K562 (cell line): ENCODE measurements around the gene PGLYRP4. TPM values are rescaled to one million over a fixed set of nuclear protein-coding genes. Genes with fewer than 3 reads are reported as not detected.

Experiments
- ATAC-seq: fragments of 200-7000 bp; cut with Tn5 transposase; 3 replicates; pipeline ENCODE4 v1.9.1; 2020; ENCODE audit warnings: moderate library complexity
- BruUV-seq: library from RNA; stranded (reverse); fragments of 400-500 nt; replicated peaks from 2 replicates; lab custom pipeline; 2021; lab: Mats Ljungman, UMichigan
- CTCF ChIA-PET: fragments of 300-600 bp; formaldehyde crosslinking; extraction: SDS; loops from one replicate; lab custom pipeline; 2021; ENCODE audit warnings: low intra/inter-chr PET ratio; lab: Yijun Ruan, JAX
- POLR2A ChIA-PET: fragments of 300-600, 350-650 bp; sonication (Branson Sonifier 250); formaldehyde crosslinking; extraction: SDS; loops from one replicate; lab custom pipeline; 2021; ENCODE audit warnings: antibody characterized with exemption, inconsistent platforms; lab: Yijun Ruan, JAX
- DNase-seq, 4 experiments: peaks; one replicate each; pipeline versions ENCODE4 v3.0.0 to v3.0.0-alpha.2; 2011 to 2018; ENCODE audit warnings: low spot score in 3 of 4, mixed read lengths in 3 of 4; ENCODE audit errors: extremely low read depth in 1 of 4
- FAIRE-seq: peaks from 2 replicates; lab custom pipeline; 2011; peaks lifted over from hg19 to GRCh38; lab: Jason Lieb, UNC
- H2AFZ ChIP-seq: 2 replicates; pipeline ENCODE4 v1.6.0; 2011; ENCODE audit warnings: low read depth, low read length, control low read depth, inconsistent platforms
- H3K27ac ChIP-seq: fragments of 200-600 bp; 3 replicates; pipeline ENCODE4 v1.8.0; 2011; ENCODE audit warnings: low read depth, mild to moderate bottlenecking, control low read depth, inconsistent platforms, low read length, moderate library complexity, mixed read lengths; ENCODE audit errors: extremely low read depth
- H3K27me3 ChIP-seq, 2 experiments: fragments of 300-600 bp in 1 of 2; 2 replicates in 1 of 2; 3 replicates in 1 of 2; pipeline versions ENCODE4 v1.6.0 to v1.8.0; 2011; ENCODE audit warnings: inconsistent platforms in 2 of 2, low read length in 2 of 2, mild to moderate bottlenecking in 1 of 2, mixed read lengths in 1 of 2, moderate library complexity in 1 of 2; ENCODE audit not compliant: control insufficient read depth in 2 of 2, insufficient read depth in 2 of 2
- H3K36me3 ChIP-seq: fragments of 300-600 bp; 3 replicates; pipeline ENCODE4 v1.8.0; 2011; ENCODE audit warnings: mild to moderate bottlenecking, low read length, inconsistent platforms; ENCODE audit not compliant: control insufficient read depth, insufficient read depth
- H3K4me1 ChIP-seq, 2 experiments: fragments of 200-600 bp in 1 of 2; replicated peaks in 1 of 2; 2 replicates in 1 of 2; 3 replicates in 1 of 2; pipeline versions ENCODE4 v1.5.1 to v1.8.0; 2011; ENCODE audit warnings: inconsistent platforms in 2 of 2, low read length in 2 of 2, mild to moderate bottlenecking in 1 of 2, mixed read lengths in 1 of 2, moderate library complexity in 1 of 2; ENCODE audit not compliant: control insufficient read depth in 2 of 2, insufficient read depth in 2 of 2
- H3K4me2 ChIP-seq: 2 replicates; pipeline ENCODE4 v1.6.1; 2011; ENCODE audit warnings: low read length, control low read depth, inconsistent platforms, mixed read lengths; ENCODE audit not compliant: insufficient read depth
- H3K4me3 ChIP-seq: fragments of 200-600 bp; sonication (generic), shearing (Covaris generic); 2 replicates; pipeline ENCODE4 v1.5.1; 2016; ENCODE audit warnings: control low read depth, inconsistent platforms
- H3K79me2 ChIP-seq: fragments of 200-600 bp; 3 replicates; pipeline ENCODE4 v1.8.0; 2011; ENCODE audit warnings: low read length, inconsistent platforms; ENCODE audit not compliant: control insufficient read depth, insufficient read depth
- H3K9ac ChIP-seq, 2 experiments: 2 replicates each; pipeline versions ENCODE4 v1.6.0 to v1.6.1; 2011; ENCODE audit warnings: low read depth in 2 of 2, low read length in 2 of 2, control low read depth in 1 of 2, inconsistent platforms in 1 of 2, mild to moderate bottlenecking in 1 of 2, mixed read lengths in 1 of 2; ENCODE audit not compliant: insufficient read depth in 1 of 2
- H3K9me1 ChIP-seq: one replicate; pipeline ENCODE4 v1.6.0; 2011; ENCODE audit warnings: inconsistent platforms, mild to moderate bottlenecking, low read length, moderate library complexity; ENCODE audit not compliant: control insufficient read depth, insufficient read depth
- H3K9me3 ChIP-seq: replicated peaks from 2 replicates; pipeline ENCODE4 v1.5.1; 2011; ENCODE audit warnings: low read depth, low read length, inconsistent platforms; ENCODE audit not compliant: control insufficient read depth, insufficient read depth
- H4K20me1 ChIP-seq: replicated peaks from 2 replicates; pipeline ENCODE4 v1.6.1; 2011; ENCODE audit warnings: low read length, inconsistent platforms, mixed read lengths; ENCODE audit not compliant: control insufficient read depth, insufficient read depth
- ADNP ChIP-seq: fragments of 200-800 bp; sonication (Bioruptor generic); IDR thresholded peaks from 2 replicates; pipeline ENCODE4 v1.6.1; 2016; ENCODE audit warnings: missing genetic modification characterization, missing compliant biosample characterization
- BRD9 ChIP-seq: fragments of 450-650 bp; IDR thresholded peaks from 2 replicates; pipeline ENCODE4 v1.6.1; 2018; ENCODE audit warnings: low read depth; ENCODE audit not compliant: partially characterized antibody
- CHD2 ChIP-seq: IDR thresholded peaks from 2 replicates; pipeline ENCODE4 v1.6.1; 2011; ENCODE audit warnings: low read depth, low read length
- DDX20 ChIP-seq: fragments of 450-650 bp; IDR thresholded peaks from 2 replicates; pipeline ENCODE4 v1.6.1; 2016; ENCODE audit warnings: missing genetic modification characterization, low read depth, mild to moderate bottlenecking, missing compliant biosample characterization, moderate library complexity
- KLF1 ChIP-seq: fragments of 450-650 bp; IDR thresholded peaks from 2 replicates; pipeline ENCODE4 v1.6.1; 2016; ENCODE audit warnings: missing genetic modification characterization, missing compliant biosample characterization
- KLF10 ChIP-seq: fragments of 250-450 bp; sonication (Bioruptor Pico); IDR thresholded peaks from 2 replicates; pipeline ENCODE4 v1.6.1; 2021; ENCODE audit warnings: matching md5 sums
- MCM2 ChIP-seq: fragments of 450-650 bp; IDR thresholded peaks from 2 replicates; pipeline ENCODE4 v1.6.1; 2017; ENCODE audit warnings: low read depth, mild to moderate bottlenecking
- PHF8 ChIP-seq: fragments of 200-600 bp; sonication (generic); IDR thresholded peaks from 2 replicates; pipeline ENCODE4 v1.6.1; 2012; ENCODE audit warnings: mixed run types, mild to moderate bottlenecking, inconsistent platforms, low read length, moderate library complexity, borderline replicate concordance
- PRMT5 ChIP-seq: sonication (generic); formaldehyde crosslinking; IDR thresholded peaks from 2 replicates; pipeline ENCODE4 v1.5.0; 2020; ENCODE audit warnings: missing genetic modification reagents
- SMARCA4 ChIP-seq: fragments of 450-650 bp; IDR thresholded peaks from 2 replicates; pipeline ENCODE4 v1.6.1; 2016
- SPI1 ChIP-seq: IDR thresholded peaks from 2 replicates; pipeline ENCODE4 v1.6.1; 2011; ENCODE audit warnings: low read depth, low read length, control low read depth, borderline replicate concordance
- STAT5A ChIP-seq: IDR thresholded peaks from 2 replicates; pipeline ENCODE4 v1.6.1; 2012; ENCODE audit warnings: low read length, inconsistent platforms, borderline replicate concordance
- ZBED1 ChIP-seq: IDR thresholded peaks from 2 replicates; pipeline ENCODE4 v1.6.1; 2014
- ZC3H11A ChIP-seq: IDR thresholded peaks from 2 replicates; pipeline ENCODE4 v1.6.1; 2012; ENCODE audit warnings: low read depth, low read length, improper control_type of control experiment
- ZNF124 ChIP-seq: sonication (generic); formaldehyde crosslinking; IDR thresholded peaks from 2 replicates; pipeline ENCODE4 v1.8.1; 2022; ENCODE audit warnings: missing genetic modification reagents
- ZNF146 ChIP-seq: IDR thresholded peaks from one replicate; pipeline ENCODE4 v1.6.1; 2018; ENCODE audit warnings: missing compliant biosample characterization; ENCODE audit not compliant: unreplicated experiment
- ZNF512 ChIP-seq: IDR thresholded peaks from 2 replicates; pipeline ENCODE4 v1.6.1; 2016; ENCODE audit warnings: missing genetic modification characterization, missing compliant biosample characterization
- ZNF780A ChIP-seq: fragments of 250-450 bp; sonication (Bioruptor Pico); IDR thresholded peaks from 2 replicates; pipeline ENCODE4 v1.5.0; 2021; ENCODE audit warnings: mild to moderate bottlenecking
- WGBS: fragments of 100-300 bp; shearing (Covaris generic); methylation state at CpG from one replicate; pipeline ENCODE4 v1.1.6; 2016; ENCODE audit warnings: low coverage, mixed read lengths; ENCODE audit not compliant: insufficient coverage; ENCODE audit errors: missing lambda C conversion rate; 5-methylcytosine and 5-hydroxymethylcytosine counted together
- in situ Hi-C: fragments of 300-500 bp; cut with MboI; formaldehyde crosslinking; loops from 4 replicates; pipeline ENCODE4 v1.15.0; 2018; ENCODE audit warnings: inconsistent platforms, mixed read lengths
- intact Hi-C: fragments of 100-400 bp; cut with micrococcal nuclease; formaldehyde crosslinking; loops from 2 replicates; pipeline ENCODE4 v1.14.2; 2022
- polyA plus RNA-seq, 8 experiments: library from polyadenylated mRNA; depleted of rRNA in 4 of 8; stranded (reverse) in 5 of 8; unstranded in 3 of 8; fragments of >200 nt; fragmentation: Nextera tagmentation in 2 of 8; fragmentation: Illumina TruSeq in 1 of 8; extraction: Ambion mirVana in 2 of 8; extraction: Trizol in 1 of 8; gene quantifications; 2 replicates each; pipeline versions ENCODE4 v1.2.1 to v1.2.3, GENCODE V29; 2011 to 2014; ENCODE audit warnings: inconsistent platforms in 1 of 8, missing spikeins in 1 of 8
- total RNA-seq, 7 experiments: library from RNA; depleted of rRNA in 6 of 7; stranded (reverse); fragments of >200 nt in 6 of 7; fragmentation: Illumina TruSeq in 2 of 7; extraction: Trizol in 2 of 7; gene quantifications; 2 replicates each; pipeline versions ENCODE4 v1.2.1 to v1.2.3, GENCODE V29; 2011 to 2021; ENCODE audit warnings: low replicate concordance in 1 of 7

The PGLYRP4 gene
- total and polyA plus RNA-seq, 9 of the 15 experiments (the other 6 are each of a cell fraction or from before 2014, with no cell fraction given): 0.06 to 0.13 (median 0.11) TPM; not detected in 6

GRCh38 chr1:153302308-153302707 is 46.3 kb downstream of the PGLYRP4 start:
- no peak overlapping the region for H3K9ac ChIP-seq
- H3K4me1 ChIP-seq: peaks cover 0 to 4% of the 10 kb centered on the region in 2 experiments; a peak in 1 of 5 replicates
- H3K9me1 ChIP-seq: no peaks in the 10 kb centered on the region
- FAIRE-seq (no peak), DNase-seq (no peak), ATAC-seq (no peak)
- H4K20me1 ChIP-seq: no peaks in the 10 kb centered on the region
- no peak overlapping the region for H3K27ac ChIP-seq
- no peak overlapping the region for H3K4me2 ChIP-seq
- no TSS peak for BruUV-seq
- H3K36me3 ChIP-seq: no peaks in the 10 kb centered on the region
- WGBS: 0% methylated on average over 5 of the region's 5 CpGs
- no peaks in the 10 kb centered on the region for H3K9me3 ChIP-seq
- no peaks in the 10 kb centered on the region for H3K79me2 ChIP-seq
- no peak overlapping the region for H2AFZ ChIP-seq
- in situ Hi-C loops: no loop called here
- intact Hi-C loops: no loop called here
- ChIA-PET POLR2A (interaction anchor here (1.2 kb wide), 1 partner anchor 8 kb away, joined by 4 read pairs; no protein-coding TSS in a partner anchor), CTCF (no interaction called here)
- no peak overlapping the region for H3K4me3 ChIP-seq
- TF ChIP-seq STAT5A (no peak), ZBED1 (no peak)
- H3K27me3 ChIP-seq: peaks cover 15 to 40% of the 10 kb centered on the region in 2 experiments

- Histone ChIP-seq H3K4me2 (no peak overlapping the region), H3K9me1 (no peaks in the 10 kb centered on the region), H2AFZ (no peak overlapping the region), H3K4me1 (peaks cover 0 to 7% of the 10 kb centered on the region in 2 experiments; a peak in 2 of 5 replicates), H3K27me3 (peaks cover 6 to 51% of the 10 kb centered on the region in 2 experiments; a peak in 4 of 5 replicates), H4K20me1 (no peaks in the 10 kb centered on the region), H3K4me3 (no peak overlapping the region), H3K79me2 (no peaks in the 10 kb centered on the region), H3K9me3 (no peaks in the 10 kb centered on the region), H3K27ac (no peak overlapping the region), H3K9ac (no peak overlapping the region), H3K36me3 (no peaks in the 10 kb centered on the region)
- FAIRE-seq (no peak), DNase-seq (no peak), ATAC-seq (no peak)
- intact Hi-C loops (no loop called here), in situ Hi-C loops (no loop called here)
- POLR2A ChIA-PET: interaction anchor here (0.6 to 1.2 kb wide), 3 partner anchors 9 to 150 kb away, joined by 3 to 4 read pairs (median 4); no protein-coding TSS in a partner anchor
- WGBS: 8% methylated on average over 9 of the region's 9 CpGs
- CTCF ChIA-PET: no interaction called here
- BruUV-seq: no TSS peak
- TF ChIP-seq ZNF780A (CRISPR knock-in tag) (no peak), DDX20 (tag) (no peak), ZC3H11A (no peak), ZNF512 (tag) (no peak), ADNP (tag) (no peak), ZNF124 (CRISPR knock-in tag) (no peak), PRMT5 (CRISPR knock-in tag) (no peak), BRD9 (no peak), KLF1 (tag) (no peak), SPI1 (no peak), CHD2 (no peak), MCM2 (no peak), KLF10 (CRISPR knock-in tag) (no peak), PHF8 (no peak), SMARCA4 (no peak), ZNF146 (CRISPR knock-in tag) (no peak)
These were observed 54.8 kb downstream of the PGLYRP4 start for GRCh38 chr1:153293851-153294250.
